Liver (tissue), 9 donors: ENCODE results near the gene COMMD10. TPM values are rescaled to one million over a fixed set of nuclear protein-coding genes. Genes with fewer than 3 reads are reported as not detected.

Experiments
- DNase-seq: peaks from one replicate; pipeline ENCODE4 v3.0.0-alpha.2; 2017; ENCODE audit warnings: low spot score
- H3K27ac ChIP-seq, 2 donors: one replicate each; pipeline ENCODE4 v1.7.0; 2013; ENCODE audit warnings: inconsistent platforms in 2 of 2, low read length in 2 of 2, control low read depth in 1 of 2, low read depth in 1 of 2, mild to moderate bottlenecking in 1 of 2
- H3K27me3 ChIP-seq, 4 donors: one replicate each; pipeline versions ENCODE4 v1.6.1 to v1.7.0; 2013; ENCODE audit warnings: low read length in 3 of 4, inconsistent platforms in 1 of 4, mild to moderate bottlenecking in 1 of 4, moderate library complexity in 1 of 4; ENCODE audit not compliant: control insufficient read depth in 4 of 4, insufficient read depth in 4 of 4
- H3K36me3 ChIP-seq, 4 donors: one replicate each; pipeline versions ENCODE4 v1.6.1 to v1.7.0; 2013; ENCODE audit warnings: low read length in 3 of 4, mild to moderate bottlenecking in 3 of 4, low read depth in 1 of 4, moderate library complexity in 1 of 4; ENCODE audit not compliant: control insufficient read depth in 4 of 4, insufficient read depth in 3 of 4
- H3K4me1 ChIP-seq, 4 donors: one replicate each; pipeline versions ENCODE4 v1.6.1 to v1.7.0; 2013; ENCODE audit warnings: low read length in 3 of 4, mild to moderate bottlenecking in 3 of 4, moderate library complexity in 1 of 4; ENCODE audit not compliant: control insufficient read depth in 4 of 4, insufficient read depth in 4 of 4
- H3K4me3 ChIP-seq, 3 donors: one replicate each; pipeline versions ENCODE4 v1.6.1 to v1.7.0; 2013; ENCODE audit warnings: low read length in 3 of 3, control low read depth in 1 of 3, low read depth in 1 of 3, mild to moderate bottlenecking in 1 of 3
- H3K9ac ChIP-seq, 2 donors: one replicate each; pipeline ENCODE4 v1.7.0; 2013; ENCODE audit warnings: low read length in 2 of 2, mild to moderate bottlenecking in 2 of 2, moderate library complexity in 2 of 2, control low read depth in 1 of 2, low read depth in 1 of 2
- H3K9me3 ChIP-seq, 4 donors: one replicate each; pipeline versions ENCODE4 v1.6.1 to v1.7.0; 2013; ENCODE audit warnings: low read length in 3 of 4; ENCODE audit not compliant: control insufficient read depth in 4 of 4
- ATF3 ChIP-seq: IDR thresholded peaks from 2 replicates; pipeline ENCODE4 v1.6.1; 2016; ENCODE audit warnings: antibody characterized with exemption
- CTCF ChIP-seq: fragments of 150-350 bp; IDR thresholded peaks from 2 replicates; pipeline ENCODE4 v1.5.1; 2017; ENCODE audit warnings: improper control_type of control experiment, low read depth, low read length; ENCODE audit not compliant: missing input control
- FOXA1 ChIP-seq: IDR thresholded peaks from 2 replicates; pipeline ENCODE4 v1.6.1; 2016; ENCODE audit warnings: antibody characterized with exemption
- GABPA ChIP-seq, 2 donors: IDR thresholded peaks in 1 of 2; conservative IDR thresholded peaks in 1 of 2; 2 replicates each; pipeline ENCODE4 v1.6.1; 2016; ENCODE audit warnings: antibody characterized with exemption in 2 of 2, mild to moderate bottlenecking in 1 of 2, moderate library complexity in 1 of 2
- HNF4A ChIP-seq, 2 donors: conservative IDR thresholded peaks; 2 replicates each; pipeline ENCODE4 v1.6.1; 2016; ENCODE audit warnings: antibody characterized with exemption in 2 of 2, mild to moderate bottlenecking in 2 of 2
- JUND ChIP-seq, 2 donors: IDR thresholded peaks; 2 replicates each; pipeline ENCODE4 v1.6.1; 2016; ENCODE audit warnings: antibody characterized with exemption in 2 of 2
- MAX ChIP-seq: IDR thresholded peaks from 2 replicates; pipeline ENCODE4 v1.6.1; 2016; ENCODE audit warnings: antibody characterized with exemption
- RAD21 ChIP-seq, 2 donors: IDR thresholded peaks; 2 replicates each; pipeline ENCODE4 v1.6.1; 2016; ENCODE audit warnings: antibody characterized with exemption in 2 of 2, mild to moderate bottlenecking in 2 of 2
- RXRA ChIP-seq, 2 donors: IDR thresholded peaks; 2 replicates each; pipeline ENCODE4 v1.6.1; 2017 to 2018; ENCODE audit warnings: antibody characterized with exemption in 2 of 2, mild to moderate bottlenecking in 1 of 2
- SP1 ChIP-seq: IDR thresholded peaks from 2 replicates; pipeline ENCODE4 v1.6.1; 2018; ENCODE audit warnings: antibody characterized with exemption, mild to moderate bottlenecking
- TAF1 ChIP-seq: conservative IDR thresholded peaks from 2 replicates; pipeline ENCODE4 v1.6.1; 2016; ENCODE audit warnings: antibody characterized with exemption, mild to moderate bottlenecking
- YY1 ChIP-seq: IDR thresholded peaks from 2 replicates; pipeline ENCODE4 v1.6.1; 2016; ENCODE audit warnings: antibody characterized with exemption, mild to moderate bottlenecking
- ZBTB33 ChIP-seq: IDR thresholded peaks from 2 replicates; pipeline ENCODE4 v1.6.1; 2016; ENCODE audit warnings: antibody characterized with exemption
- WGBS: extraction: QIAGEN DNeasy Blood & Tissue Kit; methylation state at CpG from one replicate; pipeline ENCODE4 v1.1.7; 2013; 5-methylcytosine and 5-hydroxymethylcytosine counted together
- polyA plus RNA-seq, 2 donors: library from polyadenylated mRNA; stranded (reverse) in 1 of 2; unstranded in 1 of 2; fragments of 200-250 nt in 1 of 2; fragments of >200 nt in 1 of 2; fragmentation: Nextera tagmentation in 1 of 2; extraction: Ambion mirVana in 1 of 2; gene quantifications; one replicate each; pipeline versions ENCODE4 v1.2.1 to v1.2.3, GENCODE V29; 2013 to 2015
- total RNA-seq, 2 donors: library from RNA; depleted of rRNA; stranded (reverse); fragments of >200 nt; gene quantifications; one replicate each; pipeline ENCODE4 v1.2.3, GENCODE V29; 2014
- TF ChIP-seq, protein P1 (sequence below): IDR thresholded peaks from 2 replicates; pipeline ENCODE4 v1.6.1; 2016; ENCODE audit warnings: antibody characterized with exemption, mild to moderate bottlenecking
- donor health status: healthy.
- donor health status: healthy.
- donor health status: healthy.
- donor health status: healthy.
- donor health status: healthy.

COMMD10 gene
- total and polyA plus RNA-seq, 4 donors: 8.9 to 30.5 (median 19.3) TPM

DNA sequence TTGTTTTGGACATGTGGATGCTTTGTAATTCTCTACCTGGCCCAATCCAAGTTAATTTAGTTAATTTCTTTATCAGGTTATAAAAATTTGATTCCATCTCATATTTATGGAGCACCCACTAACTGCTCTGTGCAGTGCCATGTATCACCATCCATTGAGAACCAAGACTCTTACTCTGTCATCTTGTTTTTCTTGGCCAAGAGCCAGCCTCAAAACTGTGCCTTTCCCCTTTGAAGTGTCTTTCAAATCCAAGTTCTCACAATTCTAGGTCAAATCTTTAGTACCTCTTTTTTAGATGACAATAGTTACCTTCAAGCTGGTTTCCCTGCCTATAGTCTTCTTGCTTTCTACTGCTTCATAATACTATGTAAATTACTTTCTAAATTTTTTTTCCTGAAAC lies 3.2 kb downstream of the COMMD10 start (continued):
- TF ChIP-seq RAD21 (IDR thresholded peaks at IDR 0.05) (no peak), ZBTB33 (no peak), FOXA1 (no peak), ATF3 (no peak), SP1 (no peak), GABPA (IDR thresholded peaks at IDR 0.05 in 1 of 2, conservative IDR thresholded peaks at IDR 0.05 in 1 of 2) (no peak), HNF4A (conservative IDR thresholded peaks at IDR 0.05) (no peak), TAF1 (no peak)

DNA sequence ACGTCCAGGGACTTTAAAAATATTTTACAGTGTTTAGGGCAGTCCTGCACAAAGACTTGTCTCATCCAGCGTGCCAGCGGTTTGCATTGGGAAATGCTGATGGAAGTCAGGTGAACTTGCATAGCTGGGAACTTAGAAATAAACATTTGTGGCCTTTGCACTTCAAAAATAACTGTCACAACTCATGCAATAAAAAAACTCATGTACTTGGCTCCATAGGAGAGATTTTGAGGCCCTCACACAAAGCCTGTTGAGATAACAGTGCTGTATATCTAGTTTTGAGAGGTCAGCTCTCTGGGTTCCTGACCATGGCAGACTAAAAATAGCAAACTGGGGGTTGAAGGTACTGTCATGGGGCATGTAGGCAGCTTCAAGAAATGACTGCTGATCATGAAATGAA lies 5.5 kb downstream of the COMMD10 start:
- no peak overlapping the region for H3K4me3 ChIP-seq
- H3K4me1 ChIP-seq: peaks cover 0 to 8% (median 6%) of the 10 kb centered on the region in 4 donors
- 72% methylated on average over 3 of the region's 3 CpGs for WGBS
- H3K36me3 ChIP-seq: peaks cover 5 to 29% (median 24%) of the 10 kb centered on the region in 4 donors
- H3K27me3 ChIP-seq: no peaks in the 10 kb centered on the region
- no peaks in the 10 kb centered on the region for H3K9me3 ChIP-seq
- H3K27ac ChIP-seq: no peak overlapping the region
- H3K9ac ChIP-seq: no peak overlapping the region
- TF ChIP-seq GABPA (IDR thresholded peaks at IDR 0.05 in 1 of 2, conservative IDR thresholded peaks at IDR 0.05 in 1 of 2) (no peak), HNF4A (conservative IDR thresholded peaks at IDR 0.05) (peak in 1 of 2 donors; percentile 10), RXRA (IDR thresholded peaks at IDR 0.05) (no peak), MAX (no peak)
- TF ChIP-seq, protein P1, sequence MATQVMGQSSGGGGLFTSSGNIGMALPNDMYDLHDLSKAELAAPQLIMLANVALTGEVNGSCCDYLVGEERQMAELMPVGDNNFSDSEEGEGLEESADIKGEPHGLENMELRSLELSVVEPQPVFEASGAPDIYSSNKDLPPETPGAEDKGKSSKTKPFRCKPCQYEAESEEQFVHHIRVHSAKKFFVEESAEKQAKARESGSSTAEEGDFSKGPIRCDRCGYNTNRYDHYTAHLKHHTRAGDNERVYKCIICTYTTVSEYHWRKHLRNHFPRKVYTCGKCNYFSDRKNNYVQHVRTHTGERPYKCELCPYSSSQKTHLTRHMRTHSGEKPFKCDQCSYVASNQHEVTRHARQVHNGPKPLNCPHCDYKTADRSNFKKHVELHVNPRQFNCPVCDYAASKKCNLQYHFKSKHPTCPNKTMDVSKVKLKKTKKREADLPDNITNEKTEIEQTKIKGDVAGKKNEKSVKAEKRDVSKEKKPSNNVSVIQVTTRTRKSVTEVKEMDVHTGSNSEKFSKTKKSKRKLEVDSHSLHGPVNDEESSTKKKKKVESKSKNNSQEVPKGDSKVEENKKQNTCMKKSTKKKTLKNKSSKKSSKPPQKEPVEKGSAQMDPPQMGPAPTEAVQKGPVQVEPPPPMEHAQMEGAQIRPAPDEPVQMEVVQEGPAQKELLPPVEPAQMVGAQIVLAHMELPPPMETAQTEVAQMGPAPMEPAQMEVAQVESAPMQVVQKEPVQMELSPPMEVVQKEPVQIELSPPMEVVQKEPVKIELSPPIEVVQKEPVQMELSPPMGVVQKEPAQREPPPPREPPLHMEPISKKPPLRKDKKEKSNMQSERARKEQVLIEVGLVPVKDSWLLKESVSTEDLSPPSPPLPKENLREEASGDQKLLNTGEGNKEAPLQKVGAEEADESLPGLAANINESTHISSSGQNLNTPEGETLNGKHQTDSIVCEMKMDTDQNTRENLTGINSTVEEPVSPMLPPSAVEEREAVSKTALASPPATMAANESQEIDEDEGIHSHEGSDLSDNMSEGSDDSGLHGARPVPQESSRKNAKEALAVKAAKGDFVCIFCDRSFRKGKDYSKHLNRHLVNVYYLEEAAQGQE: no peak
- no peak for DNase-seq

- WGBS: 46% methylated on average over 1 of the region's 1 CpG
- H3K9ac ChIP-seq: no peak overlapping the region
- H3K4me1 ChIP-seq: peaks cover 0 to 6% (median 3%) of the 10 kb centered on the region in 4 donors
- no peak overlapping the region for H3K27ac ChIP-seq
- H3K27me3 ChIP-seq: no peaks in the 10 kb centered on the region
- no peaks in the 10 kb centered on the region for H3K9me3 ChIP-seq
- H3K4me3 ChIP-seq: no peak overlapping the region
- TF ChIP-seq, protein P1: no peak
- TF ChIP-seq RXRA (IDR thresholded peaks at IDR 0.05): no peak
- TF ChIP-seq JUND (IDR thresholded peaks at IDR 0.05): no peak
- TF ChIP-seq MAX: no peak
- no peak for TF ChIP-seq HNF4A (conservative IDR thresholded peaks at IDR 0.05)
- no peak for TF ChIP-seq TAF1
- TF ChIP-seq YY1: no peak
- no peak for TF ChIP-seq RAD21 (IDR thresholded peaks at IDR 0.05)
- TF ChIP-seq FOXA1: no peak
- no peak for TF ChIP-seq CTCF
- no peak for TF ChIP-seq GABPA (IDR thresholded peaks at IDR 0.05 in 1 of 2, conservative IDR thresholded peaks at IDR 0.05 in 1 of 2)
- peaks cover 5 to 33% (median 26%) of the 10 kb centered on the region in 4 donors for H3K36me3 ChIP-seq
- DNase-seq: no peak
These were observed 6.6 kb downstream of the COMMD10 start for GRCh38 chr5:116091416-116091815.
